Vagina (tissue), 2 donors: Measurements from ENCODE around the gene ARHGAP42.

ENCODE experiments used
- POLR2A ChIP-seq, 2 donors: fragments of 450-650 bp; IDR thresholded peaks; one replicate each; pipeline ENCODE4 v1.6.1; 2017; ENCODE audit warnings: antibody characterized with exemption in 2 of 2, mild to moderate bottlenecking in 2 of 2, moderate library complexity in 2 of 2
- TF ChIP-seq, protein P1 (sequence below), 3 experiments: fragments of 450-650 bp in 2 of 3; fragments of 200-600 bp in 1 of 3; sonication (generic) in 1 of 3; IDR thresholded peaks; one replicate each; pipeline ENCODE4 v1.5.1; 2017 to 2019; ENCODE audit warnings: antibody characterized with exemption in 3 of 3, mild to moderate bottlenecking in 2 of 3, moderate library complexity in 2 of 3

DNA sequence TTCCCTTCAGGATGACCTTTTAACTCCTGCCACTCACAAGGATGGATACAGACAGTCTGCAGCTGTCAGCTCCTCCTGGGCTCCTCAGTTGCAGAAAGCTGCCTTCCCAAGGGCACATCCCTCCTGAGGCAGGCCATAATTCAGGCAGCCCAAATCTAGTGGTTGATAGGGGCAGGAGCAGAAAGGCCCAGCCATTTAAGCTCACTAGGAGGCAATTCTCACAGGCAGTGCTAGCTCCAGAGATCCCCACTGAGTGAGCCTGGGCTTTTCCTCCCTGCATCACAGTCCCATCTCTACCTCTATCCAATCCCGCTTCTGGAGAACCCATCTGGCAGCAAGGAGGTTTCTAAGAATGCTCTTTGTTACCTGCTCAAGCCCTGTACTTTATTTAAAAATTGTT lies 200.6 kb downstream of the ARHGAP42 start:
- TF ChIP-seq, protein P1, sequence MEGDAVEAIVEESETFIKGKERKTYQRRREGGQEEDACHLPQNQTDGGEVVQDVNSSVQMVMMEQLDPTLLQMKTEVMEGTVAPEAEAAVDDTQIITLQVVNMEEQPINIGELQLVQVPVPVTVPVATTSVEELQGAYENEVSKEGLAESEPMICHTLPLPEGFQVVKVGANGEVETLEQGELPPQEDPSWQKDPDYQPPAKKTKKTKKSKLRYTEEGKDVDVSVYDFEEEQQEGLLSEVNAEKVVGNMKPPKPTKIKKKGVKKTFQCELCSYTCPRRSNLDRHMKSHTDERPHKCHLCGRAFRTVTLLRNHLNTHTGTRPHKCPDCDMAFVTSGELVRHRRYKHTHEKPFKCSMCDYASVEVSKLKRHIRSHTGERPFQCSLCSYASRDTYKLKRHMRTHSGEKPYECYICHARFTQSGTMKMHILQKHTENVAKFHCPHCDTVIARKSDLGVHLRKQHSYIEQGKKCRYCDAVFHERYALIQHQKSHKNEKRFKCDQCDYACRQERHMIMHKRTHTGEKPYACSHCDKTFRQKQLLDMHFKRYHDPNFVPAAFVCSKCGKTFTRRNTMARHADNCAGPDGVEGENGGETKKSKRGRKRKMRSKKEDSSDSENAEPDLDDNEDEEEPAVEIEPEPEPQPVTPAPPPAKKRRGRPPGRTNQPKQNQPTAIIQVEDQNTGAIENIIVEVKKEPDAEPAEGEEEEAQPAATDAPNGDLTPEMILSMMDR (IDR thresholded peaks at IDR 0.05) = no peak
- no peak for TF ChIP-seq POLR2A (IDR thresholded peaks at IDR 0.05)
